HepG2 (cell line): ENCODE data around the gene TLE5. TPM values are rescaled to one million over a fixed set of nuclear protein-coding genes. Genes with fewer than 3 reads are reported as not detected.

Experiments
- ATAC-seq: fragments of 200-7000 bp; cut with Tn5 transposase; 3 replicates; pipeline ENCODE4 v1.9.1; 2020; ENCODE audit warnings: mild to moderate bottlenecking, moderate library complexity
- BruUV-seq: library from RNA; stranded (reverse); fragments of 400-500 nt; replicated peaks from 2 replicates; lab custom pipeline; 2021; lab: Mats Ljungman, UMichigan
- CTCF ChIA-PET: fragments of 300-600 bp; formaldehyde crosslinking; extraction: SDS; loops from one replicate; lab custom pipeline; 2021; ENCODE audit warnings: low total read pairs, inconsistent platforms, low intra/inter-chr PET ratio; lab: Yijun Ruan, JAX
- POLR2A ChIA-PET: fragments of 350-600 bp; sonication (Branson Sonifier 250); formaldehyde crosslinking; loops from one replicate; lab custom pipeline; 2020; ENCODE audit warnings: antibody characterized with exemption, inconsistent platforms; lab: Yijun Ruan, JAX
- DNase-seq: peaks from one replicate; pipeline ENCODE4 v3.0.0-alpha.2; 2015; ENCODE audit warnings: low spot score
- FAIRE-seq: peaks from 3 replicates; lab custom pipeline; 2011; peaks lifted over from hg19 to GRCh38; lab: Jason Lieb, UNC
- H2AFZ ChIP-seq: one replicate; pipeline ENCODE4 v1.6.1; 2011; ENCODE audit warnings: low read length, inconsistent platforms
- H3K27ac ChIP-seq: fragments of 300-600 bp; 3 replicates; pipeline ENCODE4 v1.8.0; 2011; ENCODE audit warnings: mixed run types, mild to moderate bottlenecking, mixed read lengths, low read length, inconsistent platforms; ENCODE audit not compliant: insufficient read depth; ENCODE audit errors: extremely low read length
- H3K27me3 ChIP-seq, 2 experiments: fragments of 200-600 bp in 1 of 2; 2 replicates in 1 of 2; 3 replicates in 1 of 2; pipeline versions ENCODE4 v1.6.0 to v1.8.0; 2011; ENCODE audit warnings: low read length in 2 of 2, mild to moderate bottlenecking in 2 of 2, moderate library complexity in 2 of 2, inconsistent platforms in 1 of 2; ENCODE audit not compliant: insufficient read depth in 2 of 2, control insufficient read depth in 1 of 2
- H3K36me3 ChIP-seq, 2 experiments: fragments of 200-600 bp in 1 of 2; replicated peaks in 1 of 2; 2 replicates in 1 of 2; 3 replicates in 1 of 2; pipeline versions ENCODE4 v1.5.1 to v1.8.0; 2011; ENCODE audit warnings: low read length in 2 of 2, inconsistent platforms in 1 of 2; ENCODE audit not compliant: insufficient read depth in 2 of 2, control insufficient read depth in 1 of 2
- H3K4me1 ChIP-seq: 2 replicates; pipeline ENCODE4 v1.5.1; 2012; ENCODE audit warnings: low read length, inconsistent platforms; ENCODE audit not compliant: insufficient read depth
- H3K4me2 ChIP-seq: 2 replicates; pipeline ENCODE4 v1.6.0; 2011; ENCODE audit warnings: low read depth, low read length, inconsistent platforms
- H3K4me3 ChIP-seq, 3 experiments: fragments of 200-600 bp in 1 of 3; sonication (generic), shearing (Covaris generic) in 1 of 3; replicated peaks in 1 of 3; 2 replicates each; pipeline ENCODE4 v1.5.1; 2011 to 2016; ENCODE audit warnings: low read length in 3 of 3, inconsistent platforms in 2 of 3, low read depth in 2 of 3, mild to moderate bottlenecking in 2 of 3, control low read depth in 1 of 3, mixed read lengths in 1 of 3; ENCODE audit not compliant: insufficient read depth in 1 of 3
- H3K79me2 ChIP-seq: one replicate; pipeline ENCODE4 v1.6.1; 2011; ENCODE audit warnings: low read length, inconsistent platforms; ENCODE audit not compliant: insufficient read depth
- H3K9ac ChIP-seq: 2 replicates; pipeline ENCODE4 v1.6.0; 2011; ENCODE audit warnings: mild to moderate bottlenecking, low read depth, low read length, inconsistent platforms; ENCODE audit not compliant: insufficient read depth
- H3K9me3 ChIP-seq: 2 replicates; pipeline ENCODE4 v1.5.1; 2012; ENCODE audit warnings: mild to moderate bottlenecking, low read length
- H4K20me1 ChIP-seq: 2 replicates; pipeline ENCODE4 v1.6.0; 2011; ENCODE audit warnings: inconsistent platforms, mild to moderate bottlenecking, low read length, moderate library complexity; ENCODE audit not compliant: insufficient read depth
- AGO2 ChIP-seq: fragments of 200-400 bp; formaldehyde crosslinking; optimal IDR thresholded peaks from 2 replicates; pipeline ENCODE3; 2017; ENCODE audit warnings: mild to moderate bottlenecking, low read depth, low read length, moderate library complexity
- CHCHD3 ChIP-seq: sonication (generic); formaldehyde crosslinking; IDR thresholded peaks from 2 replicates; pipeline ENCODE4 v1.8.0; 2022; ENCODE audit warnings: mild to moderate bottlenecking, missing genetic modification reagents, moderate library complexity
- EEA1 ChIP-seq: sonication (generic); formaldehyde crosslinking; IDR thresholded peaks from 2 replicates; pipeline ENCODE4 v1.5.1; 2020; ENCODE audit warnings: mild to moderate bottlenecking, missing genetic modification reagents, borderline replicate concordance
- KAT8 ChIP-seq: IDR thresholded peaks from 2 replicates; pipeline ENCODE4 v1.6.1; 2016; ENCODE audit warnings: missing genetic modification reagents, missing compliant biosample characterization
- NR2F2 ChIP-seq: IDR thresholded peaks from 2 replicates; pipeline ENCODE4 v1.6.1; 2012; ENCODE audit warnings: low read depth, inconsistent platforms, borderline replicate concordance
- RBFOX2 ChIP-seq: fragments of 200-400 bp; formaldehyde crosslinking; IDR thresholded peaks from 2 replicates; pipeline ENCODE4 v1.6.1; 2017; ENCODE audit warnings: low read depth, mild to moderate bottlenecking, low read length
- SP5 ChIP-seq: IDR thresholded peaks from 2 replicates; pipeline ENCODE4 v1.6.1; 2016; ENCODE audit warnings: low read depth, borderline replicate concordance
- TBL1XR1 ChIP-seq: fragments of 150-350 bp; IDR thresholded peaks from 2 replicates; pipeline ENCODE4 v1.6.1; 2014; ENCODE audit warnings: borderline replicate concordance, low read length; ENCODE audit not compliant: partially characterized antibody
- ZFY ChIP-seq: sonication (generic); formaldehyde crosslinking; IDR thresholded peaks from 2 replicates; pipeline ENCODE4 v1.4.0; 2020; ENCODE audit warnings: missing genetic modification reagents
- ZNF124 ChIP-seq: sonication (generic); formaldehyde crosslinking; IDR thresholded peaks from 2 replicates; pipeline ENCODE4 v1.4.0; 2020; ENCODE audit warnings: missing genetic modification reagents
- ZNF451 ChIP-seq: sonication (generic); formaldehyde crosslinking; IDR thresholded peaks from 2 replicates; pipeline ENCODE4 v1.5.0; 2020; ENCODE audit warnings: mild to moderate bottlenecking, missing genetic modification reagents
- ZNF563 ChIP-seq: sonication (generic); formaldehyde crosslinking; IDR thresholded peaks from 2 replicates; pipeline ENCODE4 v1.8.0; 2022; ENCODE audit warnings: mild to moderate bottlenecking, moderate library complexity, missing genetic modification reagents
- ZNF674 ChIP-seq: sonication (generic); formaldehyde crosslinking; IDR thresholded peaks from 2 replicates; pipeline ENCODE4 v1.5.0; 2020; ENCODE audit warnings: low read depth, mild to moderate bottlenecking, missing genetic modification reagents
- ZNF776 ChIP-seq: sonication (generic); formaldehyde crosslinking; IDR thresholded peaks from 2 replicates; pipeline ENCODE4 v1.4.0; 2020; ENCODE audit warnings: mild to moderate bottlenecking, missing genetic modification reagents
- ZSCAN31 ChIP-seq: sonication (generic); formaldehyde crosslinking; IDR thresholded peaks from 2 replicates; pipeline ENCODE4 v1.5.0; 2020; ENCODE audit warnings: low read depth, mild to moderate bottlenecking, missing genetic modification reagents
- WGBS: methylation state at CpG from one replicate; pipeline ENCODE4 v1.1.6; 2017; ENCODE audit warnings: low lambda C conversion rate; 5-methylcytosine and 5-hydroxymethylcytosine counted together
- in situ Hi-C: cut with HindIII; loops from 2 replicates; pipeline ENCODE4 v1.10.0; 2017; ENCODE audit warnings: low pct_unique_long_range_greater_than_20kb; ENCODE audit not compliant: extremely low pct_ligation_motif_present
- intact Hi-C: fragments of 100-400 bp; cut with micrococcal nuclease; formaldehyde crosslinking; loops from one replicate; pipeline ENCODE4 v1.10.0; 2022; ENCODE audit not compliant: unreplicated experiment
- polyA plus RNA-seq, 8 experiments: library from polyadenylated mRNA; depleted of rRNA in 3 of 8; stranded (reverse) in 7 of 8; unstranded in 1 of 8; fragments of >200 nt; fragmentation: Illumina TruSeq in 4 of 8; extraction: Trizol in 4 of 8; gene quantifications; 2 replicates each; pipeline versions ENCODE4 v1.2.1 to v1.2.3, GENCODE V29; 2011 to 2016; ENCODE audit warnings: low read depth in 4 of 8, missing spikeins in 1 of 8, mixed read lengths in 1 of 8; ENCODE audit not compliant: insufficient read depth in 1 of 8
- total RNA-seq, 5 experiments: library from RNA; depleted of rRNA; stranded (reverse); fragments of >200 nt; fragmentation: Illumina TruSeq; extraction: Trizol; gene quantifications; 2 replicates each; pipeline ENCODE4 v1.2.3, GENCODE V29; 2016; ENCODE audit warnings: low read depth in 1 of 5
- TF ChIP-seq, protein P1 (sequence below): sonication (generic); formaldehyde crosslinking; IDR thresholded peaks from 2 replicates; pipeline ENCODE4 v1.5.0; 2020; ENCODE audit warnings: mild to moderate bottlenecking, missing genetic modification reagents
- TF ChIP-seq, protein P2 (sequence below): sonication (generic); formaldehyde crosslinking; IDR thresholded peaks from 2 replicates; pipeline ENCODE4 v1.4.0; 2020; ENCODE audit warnings: missing genetic modification reagents

The TLE5 gene
- total and polyA plus RNA-seq, 2 of the 13 experiments (the other 11 are each of a cell fraction or from before 2014, with no cell fraction given), result 62.8 to 189 TPM

- Histone ChIP-seq H3K9ac (peak overlapping the region; percentile 94), H3K27ac (peak overlapping the region; percentile 93), H3K4me2 (peak overlapping the region; percentile 97), H3K36me3 (no peaks in the 10 kb centered on the region), H3K4me1 (peaks cover 22% of the 10 kb centered on the region), H2AFZ (no peak overlapping the region), H3K9me3 (no peaks in the 10 kb centered on the region), H3K79me2 (peaks cover 53% of the 10 kb centered on the region), H3K4me3 (peak overlapping the region; percentile 64 to 97 (median 94)), H4K20me1 (peaks cover 24% of the 10 kb centered on the region), H3K27me3 (no peaks in the 10 kb centered on the region)
- 0% methylated on average over 7 of the region's 57 CpGs for WGBS
- peak; percentile 3; the same call in 1 of the 3 replicates for ATAC-seq
- ChIA-PET POLR2A (interaction anchor here (1.1 to 1.9 kb wide), 2 partner anchors 9 to 228 kb away, joined by 3 to 4 read pairs; partner anchors contain the start of gene ZNF556), CTCF (no interaction called here)
- FAIRE-seq, result no peak
- in situ Hi-C loops, result no loop called here
- DNase-seq, result no peak
- intact Hi-C loops, result loop anchor here (5.0 kb wide), 1 partner anchor 118 kb away; the partner anchor contains the start of gene TLE6
- no TSS peak for BruUV-seq
- TF ChIP-seq, protein P1, sequence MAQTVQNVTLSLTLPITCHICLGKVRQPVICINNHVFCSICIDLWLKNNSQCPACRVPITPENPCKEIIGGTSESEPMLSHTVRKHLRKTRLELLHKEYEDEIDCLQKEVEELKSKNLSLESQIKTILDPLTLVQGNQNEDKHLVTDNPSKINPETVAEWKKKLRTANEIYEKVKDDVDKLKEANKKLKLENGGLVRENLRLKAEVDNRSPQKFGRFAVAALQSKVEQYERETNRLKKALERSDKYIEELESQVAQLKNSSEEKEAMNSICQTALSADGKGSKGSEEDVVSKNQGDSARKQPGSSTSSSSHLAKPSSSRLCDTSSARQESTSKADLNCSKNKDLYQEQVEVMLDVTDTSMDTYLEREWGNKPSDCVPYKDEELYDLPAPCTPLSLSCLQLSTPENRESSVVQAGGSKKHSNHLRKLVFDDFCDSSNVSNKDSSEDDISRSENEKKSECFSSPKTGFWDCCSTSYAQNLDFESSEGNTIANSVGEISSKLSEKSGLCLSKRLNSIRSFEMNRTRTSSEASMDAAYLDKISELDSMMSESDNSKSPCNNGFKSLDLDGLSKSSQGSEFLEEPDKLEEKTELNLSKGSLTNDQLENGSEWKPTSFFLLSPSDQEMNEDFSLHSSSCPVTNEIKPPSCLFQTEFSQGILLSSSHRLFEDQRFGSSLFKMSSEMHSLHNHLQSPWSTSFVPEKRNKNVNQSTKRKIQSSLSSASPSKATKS (CRISPR knock-in tag), result no peak
- TF ChIP-seq CHCHD3 (CRISPR knock-in tag) (0 out of 2 replicates have a peak, but pooled peaks have one; percentile 22), SP5 (no peak), ZFY (peak; percentile 41; the same call in 1 of the 2 replicates), ZSCAN31 (CRISPR knock-in tag) (0 out of 2 replicates have a peak, but pooled peaks have one; percentile 12), KAT8 (0 out of 2 replicates have a peak, but pooled peaks have one; percentile 7), TBL1XR1 (no peak), ZNF124 (CRISPR knock-in tag) (no peak), ZNF776 (peak; percentile 40; the same call in 1 of the 2 replicates), NR2F2 (no peak), AGO2 (peak; percentile 65), EEA1 (0 out of 2 replicates have a peak, but pooled peaks have one; percentile 10), ZNF451 (CRISPR knock-in tag) (0 out of 2 replicates have a peak, but pooled peaks have one; percentile 34), ZNF563 (CRISPR knock-in tag) (0 out of 2 replicates have a peak, but pooled peaks have one; percentile 31), RBFOX2 (peak; percentile 58), ZNF674 (no peak)
- TF ChIP-seq, protein P2, sequence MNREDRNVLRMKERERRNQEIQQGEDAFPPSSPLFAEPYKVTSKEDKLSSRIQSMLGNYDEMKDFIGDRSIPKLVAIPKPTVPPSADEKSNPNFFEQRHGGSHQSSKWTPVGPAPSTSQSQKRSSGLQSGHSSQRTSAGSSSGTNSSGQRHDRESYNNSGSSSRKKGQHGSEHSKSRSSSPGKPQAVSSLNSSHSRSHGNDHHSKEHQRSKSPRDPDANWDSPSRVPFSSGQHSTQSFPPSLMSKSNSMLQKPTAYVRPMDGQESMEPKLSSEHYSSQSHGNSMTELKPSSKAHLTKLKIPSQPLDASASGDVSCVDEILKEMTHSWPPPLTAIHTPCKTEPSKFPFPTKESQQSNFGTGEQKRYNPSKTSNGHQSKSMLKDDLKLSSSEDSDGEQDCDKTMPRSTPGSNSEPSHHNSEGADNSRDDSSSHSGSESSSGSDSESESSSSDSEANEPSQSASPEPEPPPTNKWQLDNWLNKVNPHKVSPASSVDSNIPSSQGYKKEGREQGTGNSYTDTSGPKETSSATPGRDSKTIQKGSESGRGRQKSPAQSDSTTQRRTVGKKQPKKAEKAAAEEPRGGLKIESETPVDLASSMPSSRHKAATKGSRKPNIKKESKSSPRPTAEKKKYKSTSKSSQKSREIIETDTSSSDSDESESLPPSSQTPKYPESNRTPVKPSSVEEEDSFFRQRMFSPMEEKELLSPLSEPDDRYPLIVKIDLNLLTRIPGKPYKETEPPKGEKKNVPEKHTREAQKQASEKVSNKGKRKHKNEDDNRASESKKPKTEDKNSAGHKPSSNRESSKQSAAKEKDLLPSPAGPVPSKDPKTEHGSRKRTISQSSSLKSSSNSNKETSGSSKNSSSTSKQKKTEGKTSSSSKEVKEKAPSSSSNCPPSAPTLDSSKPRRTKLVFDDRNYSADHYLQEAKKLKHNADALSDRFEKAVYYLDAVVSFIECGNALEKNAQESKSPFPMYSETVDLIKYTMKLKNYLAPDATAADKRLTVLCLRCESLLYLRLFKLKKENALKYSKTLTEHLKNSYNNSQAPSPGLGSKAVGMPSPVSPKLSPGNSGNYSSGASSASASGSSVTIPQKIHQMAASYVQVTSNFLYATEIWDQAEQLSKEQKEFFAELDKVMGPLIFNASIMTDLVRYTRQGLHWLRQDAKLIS (CRISPR knock-in tag), result no peak
Observed at GRCh38 chr19:3094601-3095440, 32.5 kb upstream of the TLE5 start.
